ENCODE results near the gene HS3ST6. TPM values are rescaled to one million over a fixed set of nuclear protein-coding genes. Genes with fewer than 3 reads are reported as not detected.

Gene HS3ST6
- total and polyA plus RNA-seq, 2 donors (not counting 3 experiments of a cell fraction or from before 2014, with no cell fraction given), result not detected

DNA sequence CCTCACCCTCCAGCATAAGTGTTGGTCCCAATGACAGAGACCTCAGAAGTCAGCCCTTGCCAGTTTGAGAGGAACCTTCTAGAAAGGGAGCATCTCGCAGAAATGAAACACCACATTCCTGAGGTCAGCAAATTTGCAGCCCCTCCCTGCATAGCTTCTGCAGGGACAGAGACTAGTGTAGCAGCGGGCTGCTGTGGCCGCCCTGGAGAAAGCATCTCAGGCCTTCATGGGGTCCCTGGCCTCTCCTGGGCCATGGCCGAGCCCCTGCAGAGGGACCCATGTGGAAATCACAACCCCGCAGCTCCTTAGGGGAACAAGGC, 11.4 kb downstream of the HS3ST6 start:
- TF ChIP-seq POLR2A (IDR thresholded peaks at IDR 0.05; ENCODE audit: low read depth, low read length), result no peak
- TF ChIP-seq, protein P1, sequence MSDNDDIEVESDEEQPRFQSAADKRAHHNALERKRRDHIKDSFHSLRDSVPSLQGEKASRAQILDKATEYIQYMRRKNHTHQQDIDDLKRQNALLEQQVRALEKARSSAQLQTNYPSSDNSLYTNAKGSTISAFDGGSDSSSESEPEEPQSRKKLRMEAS (IDR thresholded peaks at IDR 0.05; ENCODE audit: insufficient read depth, insufficient read length), result no peak
- no peak for TF ChIP-seq GATA2 (IDR thresholded peaks at IDR 0.05; ENCODE audit: insufficient read depth, insufficient read length, low read depth, low read length)
- TF ChIP-seq, protein P2, sequence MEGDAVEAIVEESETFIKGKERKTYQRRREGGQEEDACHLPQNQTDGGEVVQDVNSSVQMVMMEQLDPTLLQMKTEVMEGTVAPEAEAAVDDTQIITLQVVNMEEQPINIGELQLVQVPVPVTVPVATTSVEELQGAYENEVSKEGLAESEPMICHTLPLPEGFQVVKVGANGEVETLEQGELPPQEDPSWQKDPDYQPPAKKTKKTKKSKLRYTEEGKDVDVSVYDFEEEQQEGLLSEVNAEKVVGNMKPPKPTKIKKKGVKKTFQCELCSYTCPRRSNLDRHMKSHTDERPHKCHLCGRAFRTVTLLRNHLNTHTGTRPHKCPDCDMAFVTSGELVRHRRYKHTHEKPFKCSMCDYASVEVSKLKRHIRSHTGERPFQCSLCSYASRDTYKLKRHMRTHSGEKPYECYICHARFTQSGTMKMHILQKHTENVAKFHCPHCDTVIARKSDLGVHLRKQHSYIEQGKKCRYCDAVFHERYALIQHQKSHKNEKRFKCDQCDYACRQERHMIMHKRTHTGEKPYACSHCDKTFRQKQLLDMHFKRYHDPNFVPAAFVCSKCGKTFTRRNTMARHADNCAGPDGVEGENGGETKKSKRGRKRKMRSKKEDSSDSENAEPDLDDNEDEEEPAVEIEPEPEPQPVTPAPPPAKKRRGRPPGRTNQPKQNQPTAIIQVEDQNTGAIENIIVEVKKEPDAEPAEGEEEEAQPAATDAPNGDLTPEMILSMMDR (IDR thresholded peaks at IDR 0.05; ENCODE audit: extremely low read depth in 1 of 2, insufficient read depth in 1 of 2, low read depth in 1 of 2, low read length in 2 of 2), result no peak
- TF ChIP-seq EZH2 (IDR thresholded peaks at IDR 0.05; ENCODE audit: borderline replicate concordance, low read depth, low read length, severe bottlenecking), result no peak
- no peak for TF ChIP-seq JUN (IDR thresholded peaks at IDR 0.05; ENCODE audit: borderline replicate concordance, insufficient read depth, insufficient read length, low read depth)
- no peak for TF ChIP-seq MYC (IDR thresholded peaks at IDR 0.05; ENCODE audit: low read depth, low read length)
- no peak for TF ChIP-seq POLR2AphosphoS5 (IDR thresholded peaks at IDR 0.05; ENCODE audit: insufficient read depth, low read depth, low read length)
- ChIA-PET POLR2A (no interaction called here), CTCF (no interaction called here)
- BruUV-seq (replicated peaks), result no TSS peak
- H3K9me1 ChIP-seq (replicated peaks; ENCODE audit: control insufficient read depth, extremely low read depth, insufficient read depth, low read length), result no peaks in the 10 kb centered on the region
- H3K27ac ChIP-seq (ENCODE audit: insufficient read depth, low read depth, low read length), result no peak overlapping the region
- no peak overlapping the region for H3K4me3 ChIP-seq (replicated peaks in 1 of 3; ENCODE audit: insufficient read depth in 1 of 3, low read depth in 1 of 3, low read length in 3 of 3)
- FAIRE-seq (no peak), DNase-seq (ENCODE audit: low read depth, low spot score) (no peak)
- H4K20me1 ChIP-seq (replicated peaks; ENCODE audit: control insufficient read depth, extremely low read depth, insufficient read depth, low read length), result no peaks in the 10 kb centered on the region
- H3K79me2 ChIP-seq (ENCODE audit: control insufficient read depth, insufficient read depth, low read length), result no peaks in the 10 kb centered on the region
- intact Hi-C loops (cut with micrococcal nuclease) (no loop called here), dilution Hi-C loops (cut with MboI; ENCODE audit: extremely low pct_ligation_motif_present, low sequenced_read_pairs) (no loop called here)
- H3K9ac ChIP-seq (replicated peaks; ENCODE audit: extremely low read depth, insufficient read depth, low read length), result no peak overlapping the region
- no peaks in the 10 kb centered on the region for H3K36me3 ChIP-seq (ENCODE audit: control insufficient read depth in 2 of 2, extremely low read depth in 1 of 2, insufficient read depth in 2 of 2, low read length in 2 of 2)
- H3K4me1 ChIP-seq (ENCODE audit: control insufficient read depth, extremely low read depth, insufficient read depth, low read length), result no peaks in the 10 kb centered on the region
- peaks cover 5 to 6% of the 10 kb centered on the region in 2 experiments for H3K27me3 ChIP-seq (ENCODE audit: control insufficient read depth in 2 of 2, insufficient read depth in 2 of 2, low read length in 2 of 2)
- H3K4me2 ChIP-seq (ENCODE audit: insufficient read depth, low read length), result no peak overlapping the region
- H2AFZ ChIP-seq (ENCODE audit: low read depth, low read length), result no peak overlapping the region
- no peaks in the 10 kb centered on the region for H3K9me3 ChIP-seq (replicated peaks; ENCODE audit: control insufficient read depth, insufficient read depth, low read length)
